ENCODE measurements around the gene EDEM2. TPM values are rescaled to one million over a fixed set of nuclear protein-coding genes. Genes with fewer than 3 reads are reported as not detected.

Gene EDEM2
- total RNA-seq, 1 experiment from 2014 or later = 22.8 TPM

- TF ChIP-seq JUND (IDR thresholded peaks at IDR 0.05) = peak; percentile 76
- no peak for TF ChIP-seq POLR2A (IDR thresholded peaks at IDR 0.05; ENCODE audit: borderline replicate concordance, extremely low read depth, insufficient read depth, insufficient read length)
- peak; percentile 49; the same call in 1 of the 2 replicates for TF ChIP-seq CBX3 (IDR thresholded peaks at IDR 0.05; ENCODE audit: low read depth)
- TF ChIP-seq EGR1 (IDR thresholded peaks at IDR 0.05; ENCODE audit: low read depth) = peak; percentile 22; the same call in 1 of the 2 replicates
Measured at GRCh38 chr20:35093267-35093884, 53.8 kb downstream of the EDEM2 start (continued).

GRCh38 chr20:35092524-35093266, 54.4 kb downstream of the EDEM2 start, which contains the start of gene TRPC4AP:
TRPC4AP (minus strand) TSS chr20:35092807; CDS start chr20:35092781, 26 bp downstream.
- H3K4me1 ChIP-seq (ENCODE audit: control insufficient read depth in 1 of 2, insufficient read depth in 2 of 2, low read length in 2 of 2) = peaks cover 13 to 36% of the 10 kb centered on the region in 2 experiments
- ATAC-seq (peak; percentile 87), DNase-seq (ENCODE audit: low read depth, low spot score) (peak; percentile 76)
- H4K20me1 ChIP-seq (ENCODE audit: insufficient read depth) = no peaks in the 10 kb centered on the region
- H3K9me3 ChIP-seq (ENCODE audit: control insufficient read depth in 1 of 2, insufficient read depth in 1 of 2, low read depth in 1 of 2, low read length in 2 of 2) = no peaks in the 10 kb centered on the region
- intact Hi-C loops (cut with micrococcal nuclease) = loop anchor here (5.0 kb wide), 1 partner anchor 55 kb away; the partner anchor contains the start of gene EDEM2
- H3K9ac ChIP-seq (ENCODE audit: low read length) = peak within 1 kb of the TSS; percentile 76
- CTCF ChIA-PET = interaction anchor here (0.6 to 1.6 kb wide), 6 partner anchors 9 to 222 kb away, joined by 3 to 5 read pairs (median 3); partner anchors contain the start of genes ACSS2 and EDEM2
- H3K27ac ChIP-seq (ENCODE audit: low read depth, low read length) = peak within 1 kb of the TSS; percentile 65
- no peaks in the 10 kb centered on the region for H3K9me2 ChIP-seq (ENCODE audit: insufficient read depth)
- RAD21 ChIA-PET (ENCODE audit: low non-redundant PET in 1 of 2, low total read pairs in 2 of 2, uncharacterized antibody in 2 of 2, unreplicated experiment in 2 of 2) = no interaction called here
- H3K4me2 ChIP-seq (ENCODE audit: low read length) = peak within 1 kb of the TSS; percentile 83
- H3K4me3 ChIP-seq (replicated peaks in 1 of 2; ENCODE audit: low read depth in 1 of 2, low read length in 2 of 2) = peak within 1 kb of the TSS; percentile 69 to 91
- H3K27me3 ChIP-seq (ENCODE audit: insufficient read depth, low read length) = no peaks in the 10 kb centered on the region
- BruUV-seq (replicated peaks) = no TSS peak
- POLR2A ChIA-PET = interaction anchor here (0.8 to 1.5 kb wide), 4 partner anchors 13 to 217 kb away, joined by 3 to 4 read pairs (median 4); partner anchors contain the start of gene ACSS2
- H2AFZ ChIP-seq (ENCODE audit: low read depth, low read length, poor library complexity, severe bottlenecking) = peak within 1 kb of the TSS; percentile 94
- no peaks in the 10 kb centered on the region for H3K36me3 ChIP-seq (ENCODE audit: control insufficient read depth in 1 of 2, insufficient read depth in 2 of 2, low read length in 2 of 2)
- peaks cover 45% of the 10 kb centered on the region for H3K79me2 ChIP-seq (ENCODE audit: insufficient read depth, low read length)
- TF ChIP-seq CEBPB (IDR thresholded peaks at IDR 0.05; ENCODE audit: low read depth) (no peak), SIN3A (IDR thresholded peaks at IDR 0.05; ENCODE audit: low read depth) (peak; percentile 66; the same call in 1 of the 2 replicates), MAX (IDR thresholded peaks at IDR 0.05) (peak; percentile 96), EGR1 (IDR thresholded peaks at IDR 0.05; ENCODE audit: low read depth) (0 out of 2 replicates have a peak, but pooled peaks have one; percentile 37), TCF7L2 (IDR thresholded peaks at IDR 0.05; ENCODE audit: borderline replicate concordance, extremely low read depth, insufficient read depth, insufficient read length) (no peak), POLR2A (IDR thresholded peaks at IDR 0.05; ENCODE audit: borderline replicate concordance, extremely low read depth, insufficient read depth, insufficient read length) (peak; percentile 48), POLR2AphosphoS5 (IDR thresholded peaks at IDR 0.05; ENCODE audit: low read depth, low read length) (peak; percentile 93), ZBTB33 (IDR thresholded peaks at IDR 0.05; ENCODE audit: extremely low read depth, insufficient replicate concordance, low read length) (peak; percentile 62), CBX3 (IDR thresholded peaks at IDR 0.05; ENCODE audit: low read depth) (0 out of 2 replicates have a peak, but pooled peaks have one; percentile 32), SP1 (IDR thresholded peaks at IDR 0.05; ENCODE audit: low read depth) (peak; percentile 27), CTCF (IDR thresholded peaks at IDR 0.05 in 2 of 3, conservative IDR thresholded peaks at IDR 0.05 in 1 of 3; ENCODE audit: borderline replicate concordance in 1 of 3, insufficient read depth in 1 of 3, low read depth in 2 of 3, low read length in 2 of 3) (peak; percentile 74 to 94 (median 85)), JUND (IDR thresholded peaks at IDR 0.05) (no peak), REST (IDR thresholded peaks at IDR 0.05; ENCODE audit: low read depth) (no peak)

All from HCT116 (cell line).